AG04450 (cell line): ENCODE data around the gene CD2. TPM values are rescaled to one million over a fixed set of nuclear protein-coding genes. Genes with fewer than 3 reads are reported as not detected.

Experiments
- CTCF ChIA-PET: fragments of 300-600, 350-600 bp; formaldehyde crosslinking; extraction: SDS; loops from one replicate; lab custom pipeline; 2022; ENCODE audit warnings: antibody characterized with exemption, inconsistent platforms; lab: Charles Lee
- POLR2A ChIA-PET: fragments of 350-600 bp; formaldehyde crosslinking; extraction: SDS; loops from one replicate; lab custom pipeline; 2021; ENCODE audit warnings: antibody characterized with exemption, inconsistent platforms; lab: Yijun Ruan, JAX
- DNase-seq: peaks from one replicate; pipeline ENCODE4 v3.0.0-alpha.2; 2011; ENCODE audit warnings: low read depth, low spot score
- H3K27ac ChIP-seq: one replicate; pipeline ENCODE4 v1.5.1; 2012; ENCODE audit warnings: low read depth, low read length, control low read depth
- H3K27me3 ChIP-seq: one replicate; pipeline ENCODE4 v1.6.0; 2012; ENCODE audit warnings: low read length; ENCODE audit not compliant: control insufficient read depth, insufficient read depth
- H3K4me3 ChIP-seq: 2 replicates; pipeline ENCODE4 v1.5.1; 2011; ENCODE audit warnings: mild to moderate bottlenecking, low read depth, low read length, control low read depth
- H3K9me3 ChIP-seq: 2 replicates; pipeline ENCODE4 v1.5.1; 2012; ENCODE audit warnings: low read length; ENCODE audit not compliant: control insufficient read depth, insufficient read depth
- CTCF ChIP-seq: IDR thresholded peaks from 2 replicates; pipeline ENCODE4 v1.5.1; 2011; ENCODE audit warnings: low read depth, low read length, control low read depth, inconsistent platforms
- polyA plus RNA-seq: library from polyadenylated mRNA; depleted of rRNA; stranded (reverse); fragments of >200 nt; gene quantifications from 2 replicates; pipeline ENCODE4 v1.2.3, GENCODE V29; 2011

The CD2 gene
- polyA plus RNA-seq, 1 experiment: not detected

GRCh38 chr1:116794804-116795481, 40.7 kb downstream of the CD2 start:
- CTCF ChIA-PET: no interaction called here
- DNase-seq: no peak
- POLR2A ChIA-PET: no interaction called here

GRCh38 chr1:116795482-116795829, 41.2 kb downstream of the CD2 start:
- POLR2A ChIA-PET: interaction anchor here (0.7 kb wide), 1 partner anchor 652 kb away, joined by 3 read pairs; no protein-coding TSS in a partner anchor
- TF ChIP-seq CTCF: no peak
- CTCF ChIA-PET: no interaction called here

More at GRCh38 chr1:116794804-116795481, 40.7 kb downstream of the CD2 start:
- Histone ChIP-seq H3K4me3 (no peak overlapping the region), H3K27me3 (no peaks in the 10 kb centered on the region), H3K27ac (no peak overlapping the region), H3K9me3 (no peaks in the 10 kb centered on the region)
- no peak for TF ChIP-seq CTCF

GRCh38 chr1:116804736-116805135, 50.5 kb downstream of the CD2 start:
- Histone ChIP-seq H3K9me3 (no peaks in the 10 kb centered on the region), H3K27ac (no peak overlapping the region), H3K27me3 (no peaks in the 10 kb centered on the region), H3K4me3 (no peak overlapping the region)
- TF ChIP-seq CTCF: no peak
- DNase-seq: no peak
- ChIA-PET POLR2A (no interaction called here), CTCF (no interaction called here)

More at GRCh38 chr1:116795482-116795829, 41.2 kb downstream of the CD2 start:
- Histone ChIP-seq H3K9me3 (no peaks in the 10 kb centered on the region), H3K4me3 (no peak overlapping the region), H3K27me3 (no peaks in the 10 kb centered on the region), H3K27ac (no peak overlapping the region)
- DNase-seq: no peak

GRCh38 chr1:116805398-116805797, 51.2 kb downstream of the CD2 start:
- no peak overlapping the region for H3K4me3 ChIP-seq
- H3K27me3 ChIP-seq: no peaks in the 10 kb centered on the region
- DNase-seq: no peak
- no peak for TF ChIP-seq CTCF
- ChIA-PET CTCF (no interaction called here), POLR2A (no interaction called here)
- H3K27ac ChIP-seq: no peak overlapping the region
- no peaks in the 10 kb centered on the region for H3K9me3 ChIP-seq

- no peaks in the 10 kb centered on the region for H3K27me3 ChIP-seq
- H3K27ac ChIP-seq: no peak overlapping the region
- ChIA-PET CTCF (no interaction called here), POLR2A (no interaction called here)
- DNase-seq: no peak
- no peak for TF ChIP-seq CTCF
- H3K9me3 ChIP-seq: no peaks in the 10 kb centered on the region
- no peak overlapping the region for H3K4me3 ChIP-seq
Observed at GRCh38 chr1:116806245-116806644, 52.0 kb downstream of the CD2 start.
